GM10266 (cell line): ENCODE measurements around the gene NDUFA6.

Experiments used
- DNase-seq: peaks from one replicate; pipeline ENCODE4 v3.0.0; 2012; ENCODE audit errors: extremely low spot score
- CTCF ChIP-seq: IDR thresholded peaks from 2 replicates; pipeline ENCODE4 v1.5.1; 2012; ENCODE audit warnings: mild to moderate bottlenecking, low read depth; ENCODE audit not compliant: control insufficient read depth, insufficient read depth; ENCODE audit errors: missing control alignments

The NDUFA6 gene

DNA sequence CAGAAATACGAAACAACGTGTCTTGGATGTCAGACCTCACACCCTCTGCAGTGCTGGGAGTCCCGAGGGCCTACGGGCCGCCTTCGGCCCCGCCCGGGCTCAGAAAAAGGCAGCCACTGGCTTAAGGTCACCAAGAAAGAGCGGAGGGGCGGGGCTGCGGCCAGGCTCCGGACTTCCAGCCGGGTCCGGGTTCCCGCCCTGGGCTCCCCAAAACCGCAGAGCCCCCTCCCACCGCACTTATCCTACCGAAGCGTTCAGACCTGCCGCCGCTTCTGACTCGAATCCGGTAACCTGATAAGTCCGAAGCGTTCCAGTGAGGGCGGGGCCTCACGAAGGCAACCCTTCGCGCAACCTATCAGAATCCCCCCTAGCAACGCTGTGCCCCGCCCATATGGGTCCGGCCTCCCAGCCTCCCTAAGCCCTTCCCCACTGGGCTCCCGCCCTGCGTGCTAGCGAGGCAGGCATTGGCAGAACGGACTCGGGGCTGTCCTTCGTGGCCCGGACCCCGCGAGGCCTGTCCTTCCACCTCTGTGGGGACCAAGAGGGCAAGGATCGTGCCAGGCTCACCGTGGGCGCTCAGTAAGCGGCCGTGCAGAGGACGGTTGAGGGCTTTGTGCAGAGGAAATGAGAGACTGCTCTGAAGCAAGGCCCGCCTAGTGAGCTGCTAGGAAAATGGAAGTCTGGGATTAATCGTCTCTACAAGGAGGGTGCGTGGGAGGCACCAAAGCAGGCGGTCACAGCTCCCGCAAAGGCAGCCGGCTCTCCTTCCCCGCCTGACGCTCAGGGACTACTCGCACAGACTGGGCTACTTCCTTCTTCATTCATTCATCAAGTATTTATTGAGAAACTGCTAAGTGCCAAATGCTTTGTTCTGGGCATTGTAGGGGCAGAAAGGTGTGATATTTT, 19.8 kb downstream of the NDUFA6 start, which contains the start of gene NAGA:
NAGA (minus strand) TSS at position 296 of the 906 bp plus-strand sequence. CDS start 515 bp downstream, outside the sequence.
- peak; percentile 97 for DNase-seq
- TF ChIP-seq CTCF, result no peak

GRCh38 chr22:42069801-42070516, 20.6 kb downstream of the NDUFA6 start:
- TF ChIP-seq CTCF, result no peak
- DNase-seq, result no peak

GRCh38 chr22:42068291-42068690, 22.3 kb downstream of the NDUFA6 start:
- no peak for TF ChIP-seq CTCF
- DNase-seq, result no peak

DNA sequence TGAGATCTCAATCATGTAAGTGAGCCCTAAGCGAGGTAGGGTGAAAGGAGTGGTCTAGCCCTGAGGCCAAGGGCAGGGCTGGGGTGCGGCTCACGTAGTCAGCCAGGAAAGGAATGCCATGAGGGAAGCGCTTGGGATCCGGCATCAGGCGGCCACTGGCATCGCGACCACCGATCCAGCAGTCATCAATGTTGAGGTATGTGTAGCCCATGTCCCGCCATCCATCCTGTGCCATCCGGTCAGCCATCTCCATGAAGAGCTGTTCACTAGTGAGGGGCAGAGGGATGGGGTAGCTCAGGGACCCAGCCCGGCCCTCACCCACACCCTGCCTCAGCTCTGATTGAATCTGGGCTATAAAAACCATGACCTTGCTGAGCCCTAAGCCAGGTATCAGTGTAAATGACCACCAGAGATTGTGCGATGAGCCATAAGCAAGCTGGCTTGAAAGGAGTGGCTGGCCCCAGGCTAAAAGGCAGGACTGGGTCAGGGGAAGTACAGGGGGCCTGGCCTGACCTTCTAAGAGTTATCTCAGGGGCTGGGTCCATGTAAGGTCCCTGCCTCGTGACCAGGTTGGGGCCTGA, 22.8 kb downstream of the NDUFA6 start:
- no peak for DNase-seq

DNA sequence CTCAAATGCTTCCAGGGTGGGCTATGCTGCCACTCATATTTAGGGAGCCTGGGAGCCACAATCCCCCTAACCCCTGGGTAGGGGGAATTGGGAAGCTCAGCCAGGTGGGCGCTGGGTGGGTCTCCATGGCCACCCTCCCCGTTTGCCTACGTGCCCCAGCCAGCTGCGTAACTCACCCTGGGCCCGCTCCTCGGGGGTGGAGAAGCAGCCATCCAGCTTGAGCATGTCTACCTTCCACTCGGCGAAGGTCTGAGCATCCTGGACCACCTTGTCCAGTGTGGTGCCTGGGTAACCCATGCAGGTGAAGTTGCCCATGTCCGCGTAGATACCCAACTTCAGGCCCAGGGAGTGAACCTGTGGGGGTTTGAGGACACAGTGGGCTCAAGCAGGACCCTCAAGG, 23.6 kb downstream of the NDUFA6 start:
- TF ChIP-seq CTCF, result no peak
- DNase-seq, result no peak

More for the DNA sequence above, 22.8 kb downstream of the NDUFA6 start:
- no peak for TF ChIP-seq CTCF

GRCh38 chr22:42066126-42066761, 24.3 kb downstream of the NDUFA6 start:
- no peak for DNase-seq
- no peak for TF ChIP-seq CTCF
